Panc1 (cell line): ENCODE results near the gene NIPBL. TPM values are rescaled to one million over a fixed set of nuclear protein-coding genes. Genes with fewer than 3 reads are reported as not detected.

ENCODE experiments used
- ATAC-seq: fragments of 200-7000 bp; cut with Tn5 transposase; 2 replicates; pipeline ENCODE4 v1.9.1; 2020; ENCODE audit warnings: mild to moderate bottlenecking, moderate library complexity
- BruUV-seq: library from RNA; stranded (reverse); fragments of 400-500 nt; replicated peaks from 2 replicates; lab custom pipeline; 2021; lab: Mats Ljungman, UMichigan
- CTCF ChIA-PET: fragments of 300-600 bp; sonication (Branson Sonifier 250); formaldehyde crosslinking; loops from one replicate; lab custom pipeline; 2022; ENCODE audit warnings: antibody characterized with exemption; lab: Charles Lee
- POLR2A ChIA-PET: fragments of 300-600 bp; sonication (Branson Sonifier 250); formaldehyde crosslinking; loops from one replicate; lab custom pipeline; 2022; ENCODE audit warnings: antibody characterized with exemption; lab: Charles Lee
- DNase-seq: peaks from one replicate; pipeline ENCODE4 v3.0.0-alpha.2; 2010; ENCODE audit warnings: low read depth, low spot score
- H3K27ac ChIP-seq: 2 replicates; pipeline ENCODE4 v1.5.1; 2011; ENCODE audit warnings: mild to moderate bottlenecking, low read length, inconsistent platforms
- H3K27me3 ChIP-seq: fragments of 200-500 bp; sonication (Bioruptor generic); 2 replicates; pipeline ENCODE4 v1.6.0; 2014; ENCODE audit warnings: low read length, inconsistent platforms; ENCODE audit not compliant: control insufficient read depth, insufficient read depth
- H3K36me3 ChIP-seq: fragments of 200-500 bp; sonication (Bioruptor generic); 2 replicates; pipeline ENCODE4 v1.5.1; 2014; ENCODE audit warnings: inconsistent platforms, mild to moderate bottlenecking, low read length, moderate library complexity; ENCODE audit not compliant: control insufficient read depth, insufficient read depth
- H3K4me1 ChIP-seq: 2 replicates; pipeline ENCODE4 v1.5.1; 2011; ENCODE audit warnings: inconsistent platforms, mild to moderate bottlenecking, low read length, moderate library complexity; ENCODE audit not compliant: control insufficient read depth, insufficient read depth
- H3K4me3 ChIP-seq, 2 experiments: 2 replicates each; pipeline ENCODE4 v1.5.1; 2011 to 2012; ENCODE audit warnings: low read depth in 2 of 2, low read length in 2 of 2, mild to moderate bottlenecking in 2 of 2, inconsistent platforms in 1 of 2, moderate library complexity in 1 of 2
- H3K9me3 ChIP-seq: fragments of 200-500 bp; sonication (Bioruptor generic); 2 replicates; pipeline ENCODE4 v1.5.1; 2014; ENCODE audit warnings: low read depth, mild to moderate bottlenecking, inconsistent platforms, low read length, moderate library complexity; ENCODE audit not compliant: control insufficient read depth, insufficient read depth
- CTCF ChIP-seq: fragments of 450-650 bp; IDR thresholded peaks from 2 replicates; pipeline ENCODE4 v1.5.1; 2017; ENCODE audit warnings: mild to moderate bottlenecking
- POLR2AphosphoS5 ChIP-seq: IDR thresholded peaks from 2 replicates; pipeline ENCODE4 v1.6.1; 2012; ENCODE audit warnings: mild to moderate bottlenecking, low read depth, low read length, moderate library complexity
- REST ChIP-seq, 2 experiments: IDR thresholded peaks; 2 replicates each; pipeline ENCODE4 v1.6.1; 2011 to 2012; ENCODE audit warnings: low read depth in 2 of 2, control low read depth in 1 of 2, low read length in 1 of 2, mild to moderate bottlenecking in 1 of 2, moderate library complexity in 1 of 2; ENCODE audit not compliant: insufficient read depth in 1 of 2
- SIN3A ChIP-seq: IDR thresholded peaks from 2 replicates; pipeline ENCODE4 v1.6.1; 2012; ENCODE audit warnings: low read depth, mild to moderate bottlenecking, low read length, moderate library complexity, borderline replicate concordance; ENCODE audit not compliant: insufficient read depth
- TCF7L2 ChIP-seq: IDR thresholded peaks from 2 replicates; pipeline ENCODE4 v1.6.1; 2011; ENCODE audit warnings: mild to moderate bottlenecking, low read depth, low read length, inconsistent platforms
- in situ Hi-C: cut with HindIII; loops from 2 replicates; pipeline ENCODE4 v1.10.0; 2016; ENCODE audit warnings: low sequenced_read_pairs, low pct_unique_long_range_greater_than_20kb
- intact Hi-C: fragments of 100-400 bp; cut with micrococcal nuclease; formaldehyde crosslinking; loops from one replicate; pipeline ENCODE4 v1.10.0; 2022; ENCODE audit not compliant: unreplicated experiment
- total RNA-seq: library from RNA; stranded (reverse); gene quantifications from one replicate; pipeline ENCODE4 v1.2.1, GENCODE V29; 2021; ENCODE audit not compliant: unreplicated experiment

NIPBL gene
- total RNA-seq, 1 experiment from 2014 or later: 41.6 TPM

- H3K9me3 ChIP-seq: no peaks in the 10 kb centered on the region
- peaks cover 12% of the 10 kb centered on the region; the same call in 1 of the 2 replicates for H3K27me3 ChIP-seq
- H3K4me1 ChIP-seq: no peaks in the 10 kb centered on the region
- DNase-seq: no peak
- no peak overlapping the region for H3K4me3 ChIP-seq
- no TSS peak for BruUV-seq
- ChIA-PET POLR2A (interaction anchor here (0.6 kb wide), 1 partner anchor 478 kb away, joined by 3 read pairs; no protein-coding TSS in a partner anchor), CTCF (no interaction called here)
- intact Hi-C loops (no loop called here), in situ Hi-C loops (no loop called here)
- no peak overlapping the region for H3K27ac ChIP-seq
- ATAC-seq: no peak
- no peak for TF ChIP-seq POLR2AphosphoS5
- no peak for TF ChIP-seq SIN3A
- TF ChIP-seq REST (IDR thresholded peaks at IDR 0.05; ENCODE audit: insufficient read depth in 1 of 2, low read depth in 2 of 2, low read length in 1 of 2): no peak
- TF ChIP-seq CTCF: no peak
- TF ChIP-seq TCF7L2: no peak
- H3K36me3 ChIP-seq: no peaks in the 10 kb centered on the region
Measured at GRCh38 chr5:36841677-36842076, 34.9 kb upstream of the NIPBL start.

- no peak for ATAC-seq
- in situ Hi-C loops: no loop called here
- CTCF ChIA-PET: no interaction called here
Measured at GRCh38 chr5:36842087-36842486, 34.5 kb upstream of the NIPBL start.

More at GRCh38 chr5:36842087-36842486, 34.5 kb upstream of the NIPBL start:
- POLR2A ChIA-PET: no interaction called here
- no peak for TF ChIP-seq REST (IDR thresholded peaks at IDR 0.05; ENCODE audit: insufficient read depth in 1 of 2, low read depth in 2 of 2, low read length in 1 of 2)
- TF ChIP-seq POLR2AphosphoS5: no peak
- TF ChIP-seq TCF7L2: no peak
- no peak for TF ChIP-seq SIN3A
- no peak for TF ChIP-seq CTCF
- no peak for DNase-seq
- Histone ChIP-seq H3K9me3 (no peaks in the 10 kb centered on the region), H3K4me1 (no peaks in the 10 kb centered on the region), H3K27me3 (peaks cover 12% of the 10 kb centered on the region; the same call in 1 of the 2 replicates), H3K27ac (no peak overlapping the region), H3K4me3 (no peak overlapping the region), H3K36me3 (no peaks in the 10 kb centered on the region)
- BruUV-seq: no TSS peak
- intact Hi-C loops: no loop called here
